GM12873 (cell line): ENCODE results near the gene TRIM58.

ENCODE experiments used
- TF ChIP-seq, protein P1 (sequence below): IDR thresholded peaks from 2 replicates; pipeline ENCODE4 v1.5.1; 2012; ENCODE audit warnings: low read depth, mild to moderate bottlenecking, moderate library complexity, low read length, control low read depth; ENCODE audit not compliant: insufficient read depth; ENCODE audit errors: missing control alignments

The TRIM58 gene, protein sequence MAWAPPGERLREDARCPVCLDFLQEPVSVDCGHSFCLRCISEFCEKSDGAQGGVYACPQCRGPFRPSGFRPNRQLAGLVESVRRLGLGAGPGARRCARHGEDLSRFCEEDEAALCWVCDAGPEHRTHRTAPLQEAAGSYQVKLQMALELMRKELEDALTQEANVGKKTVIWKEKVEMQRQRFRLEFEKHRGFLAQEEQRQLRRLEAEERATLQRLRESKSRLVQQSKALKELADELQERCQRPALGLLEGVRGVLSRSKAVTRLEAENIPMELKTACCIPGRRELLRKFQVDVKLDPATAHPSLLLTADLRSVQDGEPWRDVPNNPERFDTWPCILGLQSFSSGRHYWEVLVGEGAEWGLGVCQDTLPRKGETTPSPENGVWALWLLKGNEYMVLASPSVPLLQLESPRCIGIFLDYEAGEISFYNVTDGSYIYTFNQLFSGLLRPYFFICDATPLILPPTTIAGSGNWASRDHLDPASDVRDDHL

DNA sequence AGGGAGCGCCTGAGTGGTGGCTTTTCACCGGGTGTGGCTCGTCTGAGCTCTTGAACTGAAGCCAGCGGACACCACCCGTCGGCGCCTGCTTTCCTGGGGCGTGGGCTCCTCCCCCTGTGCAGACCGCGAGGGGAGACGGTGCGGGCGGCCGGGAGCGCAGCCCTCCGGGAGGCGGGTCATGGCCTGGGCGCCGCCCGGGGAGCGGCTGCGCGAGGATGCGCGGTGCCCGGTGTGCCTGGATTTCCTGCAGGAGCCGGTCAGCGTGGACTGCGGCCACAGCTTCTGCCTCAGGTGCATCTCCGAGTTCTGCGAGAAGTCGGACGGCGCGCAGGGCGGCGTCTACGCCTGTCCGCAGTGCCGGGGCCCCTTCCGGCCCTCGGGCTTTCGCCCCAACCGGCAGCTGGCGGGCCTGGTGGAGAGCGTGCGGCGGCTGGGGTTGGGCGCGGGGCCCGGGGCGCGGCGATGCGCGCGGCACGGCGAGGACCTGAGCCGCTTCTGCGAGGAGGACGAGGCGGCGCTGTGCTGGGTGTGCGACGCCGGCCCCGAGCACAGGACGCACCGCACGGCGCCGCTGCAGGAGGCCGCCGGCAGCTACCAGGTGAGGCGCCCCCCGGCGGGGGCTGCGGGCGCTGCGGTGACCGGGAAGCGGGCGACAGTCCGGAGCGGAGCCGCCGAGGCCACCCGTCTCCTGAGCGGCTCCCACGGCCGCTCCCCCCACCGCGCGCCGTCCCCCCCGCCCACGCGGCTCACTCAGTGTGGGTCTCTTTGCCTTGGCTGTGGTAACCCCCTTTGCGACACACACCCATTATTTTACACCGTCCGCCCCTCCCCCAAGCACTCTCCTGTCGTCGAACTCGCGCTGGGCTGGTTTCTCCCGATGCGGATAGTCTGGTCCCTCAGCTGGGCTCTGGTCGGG, at the start of gene TRIM58:
TSS of gene TRIM58 (plus strand) at position 119 of the 916 bp plus-strand sequence. CDS start at position 179, 60 bp downstream.
- TF ChIP-seq, protein P1, sequence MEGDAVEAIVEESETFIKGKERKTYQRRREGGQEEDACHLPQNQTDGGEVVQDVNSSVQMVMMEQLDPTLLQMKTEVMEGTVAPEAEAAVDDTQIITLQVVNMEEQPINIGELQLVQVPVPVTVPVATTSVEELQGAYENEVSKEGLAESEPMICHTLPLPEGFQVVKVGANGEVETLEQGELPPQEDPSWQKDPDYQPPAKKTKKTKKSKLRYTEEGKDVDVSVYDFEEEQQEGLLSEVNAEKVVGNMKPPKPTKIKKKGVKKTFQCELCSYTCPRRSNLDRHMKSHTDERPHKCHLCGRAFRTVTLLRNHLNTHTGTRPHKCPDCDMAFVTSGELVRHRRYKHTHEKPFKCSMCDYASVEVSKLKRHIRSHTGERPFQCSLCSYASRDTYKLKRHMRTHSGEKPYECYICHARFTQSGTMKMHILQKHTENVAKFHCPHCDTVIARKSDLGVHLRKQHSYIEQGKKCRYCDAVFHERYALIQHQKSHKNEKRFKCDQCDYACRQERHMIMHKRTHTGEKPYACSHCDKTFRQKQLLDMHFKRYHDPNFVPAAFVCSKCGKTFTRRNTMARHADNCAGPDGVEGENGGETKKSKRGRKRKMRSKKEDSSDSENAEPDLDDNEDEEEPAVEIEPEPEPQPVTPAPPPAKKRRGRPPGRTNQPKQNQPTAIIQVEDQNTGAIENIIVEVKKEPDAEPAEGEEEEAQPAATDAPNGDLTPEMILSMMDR = peak; percentile 12

DNA sequence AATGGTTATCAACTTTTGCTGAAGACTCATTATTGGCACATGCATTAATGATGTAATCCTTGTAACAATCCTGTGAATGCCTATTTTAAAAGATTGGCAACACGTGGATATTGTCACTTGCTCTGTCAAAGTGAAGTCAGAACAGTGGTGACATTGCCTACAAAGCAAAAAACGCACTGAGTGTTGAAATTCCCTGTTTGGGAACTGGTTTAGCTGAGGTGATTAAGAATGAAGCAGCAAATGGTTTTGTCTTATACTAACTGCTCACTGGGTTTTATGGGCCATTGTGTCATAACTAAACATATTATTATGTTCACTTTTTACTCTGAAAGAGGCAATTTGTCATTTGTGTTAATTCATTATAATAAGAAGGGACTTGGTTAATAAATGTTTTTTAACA, 44.4 kb upstream of the TRIM58 start:
- TF ChIP-seq, protein P1 = no peak

DNA sequence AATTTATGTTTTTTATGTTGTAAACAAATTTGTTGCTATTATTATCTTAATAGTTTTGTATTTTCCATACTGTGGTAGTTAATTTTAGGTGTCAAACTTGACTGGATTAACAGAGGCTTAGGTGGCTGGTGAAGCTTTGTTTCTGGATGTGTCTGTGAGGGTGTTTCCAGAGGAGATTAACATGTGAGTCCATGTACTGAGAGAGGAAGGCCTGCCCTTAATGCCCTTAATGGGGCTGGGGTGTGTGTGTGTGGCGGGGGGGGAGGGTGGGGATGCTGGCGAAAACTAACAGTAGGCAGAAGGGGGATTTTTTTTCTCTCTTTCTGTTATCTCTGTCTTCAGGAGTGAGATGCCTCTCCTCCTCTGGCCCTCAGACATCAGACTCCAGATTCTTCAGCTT, 34.9 kb upstream of the TRIM58 start:
- TF ChIP-seq, protein P1 = no peak

DNA sequence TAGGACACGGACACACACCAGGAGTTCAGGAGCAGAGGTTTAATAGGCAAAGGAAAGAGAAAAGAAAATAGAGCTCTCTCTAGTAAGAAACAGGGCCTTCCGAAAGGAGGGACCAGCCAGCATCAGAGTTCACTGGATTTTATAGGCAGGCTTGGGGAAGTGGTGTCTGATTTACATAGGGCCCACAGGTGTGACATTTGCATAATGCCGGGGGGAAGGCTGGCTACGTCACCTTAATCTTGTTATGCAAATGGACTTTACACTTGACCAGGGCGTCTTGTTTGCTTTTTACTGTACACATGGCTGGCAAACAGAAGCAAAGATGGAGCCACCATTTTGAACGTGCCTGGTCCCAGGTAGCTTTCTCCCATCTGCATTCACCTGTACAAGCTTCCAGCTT, 33.0 kb upstream of the TRIM58 start, which contains the start of gene OR14A16:
TSS of gene OR14A16 (minus strand) at position 97 of the 400 bp plus-strand sequence. CDS start 8,390 bp downstream, outside the sequence.
- TF ChIP-seq, protein P1 = no peak

DNA sequence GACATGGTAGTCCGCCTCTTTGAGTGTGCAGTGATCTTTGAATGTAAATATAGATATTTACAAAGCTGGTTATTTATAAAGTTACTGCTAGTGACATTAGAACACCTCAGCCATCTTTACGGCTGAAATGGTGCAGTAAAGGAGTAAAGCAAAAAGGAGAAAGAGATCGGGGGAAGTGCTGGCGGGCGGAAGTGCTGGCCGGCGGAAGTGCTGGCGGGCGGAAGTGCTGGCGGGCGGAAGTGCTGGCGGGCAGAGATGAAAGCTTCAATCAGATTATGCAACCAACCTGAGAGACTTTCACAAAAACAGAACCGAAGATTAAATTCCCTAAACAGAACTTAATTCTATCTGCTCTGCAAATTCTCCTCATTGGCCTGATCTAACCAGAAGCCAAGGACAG, 31.6 kb upstream of the TRIM58 start:
- TF ChIP-seq, protein P1 = no peak

DNA sequence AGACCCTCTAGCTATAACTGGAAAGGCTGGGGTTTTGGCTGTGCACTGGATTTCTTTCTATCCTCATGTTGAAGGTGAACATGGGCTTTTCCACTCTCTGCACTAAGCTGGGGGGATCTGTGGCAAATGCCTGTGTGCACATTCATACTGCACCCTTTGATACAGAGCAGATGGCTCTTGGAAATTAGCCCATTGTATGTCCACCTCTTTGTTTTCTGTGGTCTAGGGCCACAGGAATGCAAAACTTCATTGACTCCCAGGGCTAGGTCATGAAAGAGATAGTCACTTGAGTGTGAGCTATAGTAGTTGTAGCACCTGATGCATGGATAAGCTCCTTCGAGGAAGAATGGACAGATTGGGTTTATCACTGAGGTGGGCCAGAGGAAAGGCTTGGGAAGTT, 27.3 kb upstream of the TRIM58 start:
- TF ChIP-seq, protein P1 = no peak

DNA sequence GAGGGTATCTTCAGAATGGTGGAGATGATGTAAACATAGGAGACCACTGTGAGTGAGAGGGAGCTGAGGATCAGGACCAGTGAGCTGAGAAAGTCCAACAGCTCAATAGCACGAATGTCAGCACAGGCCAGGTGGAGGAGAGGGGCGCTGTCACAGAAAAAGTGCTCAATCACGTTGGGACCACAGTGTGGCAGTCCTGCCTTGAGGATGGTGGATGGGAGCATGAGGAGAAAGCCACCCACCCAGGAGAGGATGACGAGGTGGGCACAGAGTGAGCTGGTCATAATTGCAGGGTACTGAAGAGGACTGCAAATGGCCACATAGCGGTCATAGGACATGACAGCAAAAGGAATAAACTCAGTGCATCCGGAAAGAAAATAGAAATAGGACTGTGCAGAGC, 23.4 kb upstream of the TRIM58 start:
- TF ChIP-seq, protein P1 = no peak
